Epithelial cell of esophagus (primary cell): ENCODE data around the gene KIF11.
"Not testable (repeated sequence)": the region's sequence is repeated elsewhere in the genome, so short reads cannot be mapped to it uniquely, and the experiment has no call there.

Experiments
- DNase-seq: peaks from one replicate; pipeline ENCODE4 v3.0.0; 2010; ENCODE audit warnings: low read depth
- H3K4me3 ChIP-seq: 2 replicates; pipeline ENCODE4 v1.5.1; 2011; ENCODE audit warnings: mild to moderate bottlenecking, low read length, control low read depth
- CTCF ChIP-seq: IDR thresholded peaks from 2 replicates; pipeline ENCODE4 v1.5.1; 2011; ENCODE audit warnings: low read depth, mild to moderate bottlenecking, low read length, control low read depth, inconsistent platforms; ENCODE audit not compliant: insufficient read depth; ENCODE audit errors: missing control alignments

Gene KIF11

GRCh38 chr10:92619368-92619767, 26.4 kb downstream of the KIF11 start:
- H3K4me3 ChIP-seq: no peak overlapping the region
- DNase-seq: no peak
- no peak for TF ChIP-seq CTCF

- DNase-seq: no peak
- TF ChIP-seq CTCF: no peak
- H3K4me3 ChIP-seq: no peak overlapping the region
Measured at GRCh38 chr10:92627845-92628480, 35.0 kb downstream of the KIF11 start.

GRCh38 chr10:92629945-92630344, 37.0 kb downstream of the KIF11 start:
- H3K4me3 ChIP-seq: no peak overlapping the region
- no peak for DNase-seq
- no peak for TF ChIP-seq CTCF

- DNase-seq: no peak
- no peak overlapping the region for H3K4me3 ChIP-seq
- no peak for TF ChIP-seq CTCF
Measured at GRCh38 chr10:92638037-92638436, 45.1 kb downstream of the KIF11 start.

GRCh38 chr10:92640107-92640506, 47.2 kb downstream of the KIF11 start:
- H3K4me3 ChIP-seq: no peak overlapping the region
- DNase-seq: peak; percentile 31
- TF ChIP-seq CTCF: no peak

GRCh38 chr10:92641492-92641891, 48.6 kb downstream of the KIF11 start:
- H3K4me3 ChIP-seq: no peak overlapping the region
- no peak for DNase-seq
- no peak for TF ChIP-seq CTCF

- TF ChIP-seq CTCF: no peak
- no peak overlapping the region for H3K4me3 ChIP-seq
- DNase-seq: no peak
Measured at GRCh38 chr10:92644921-92645320, 52.0 kb downstream of the KIF11 start.

GRCh38 chr10:92650864-92651263, 57.9 kb downstream of the KIF11 start:
- peak; percentile 12 for DNase-seq
- not testable (repeated sequence) for H3K4me3 ChIP-seq
